ENCODE measurements around the gene OGA. TPM values are rescaled to one million over a fixed set of nuclear protein-coding genes. Genes with fewer than 3 reads are reported as not detected.
A peak's percentile ranks its signal among the peaks of the same experiment; 100 is the strongest.

Gene OGA
- total and polyA plus RNA-seq, 9 of the 15 experiments (the other 6 are each of a cell fraction or from before 2014, with no cell fraction given) = 13.5 to 73.5 (median 59.5) TPM

- TF ChIP-seq CHD7 (IDR thresholded peaks at IDR 0.05; ENCODE audit: low read depth, low read length) (no peak), MNT (conservative IDR thresholded peaks at IDR 0.05) (no peak), MEIS2 (IDR thresholded peaks at IDR 0.05; ENCODE audit: partially characterized antibody) (peak; percentile 59), VEZF1 (CRISPR knock-in tag; IDR thresholded peaks at IDR 0.05) (peak; percentile 53), POLR2G (IDR thresholded peaks at IDR 0.05; ENCODE audit: low read depth, low read length) (0 out of 2 replicates have a peak, but pooled peaks have one; percentile 27), EGR1 (conservative IDR thresholded peaks at IDR 0.05) (peak; percentile 73), NCOR1 (IDR thresholded peaks at IDR 0.05) (0 out of 2 replicates have a peak, but pooled peaks have one; percentile 7), PKNOX1 (IDR thresholded peaks at IDR 0.05) (peak; percentile 90)
Measured at GRCh38 chr10:101778781-101779543, 39.3 kb downstream of the OGA start (continued).

All from K562 (cell line).